Esophagus muscularis mucosa (tissue), 4 donors: ENCODE results near the gene LAGE3. TPM values are rescaled to one million over a fixed set of nuclear protein-coding genes. Genes with fewer than 3 reads are reported as not detected.

ENCODE experiments used
- DNase-seq: peaks from one replicate; pipeline ENCODE4 v3.0.0-alpha.2; 2017; ENCODE audit errors: extremely low spot score
- H3K27ac ChIP-seq, 4 donors: fragments of 200-600 bp; sonication (generic); replicated peaks in 1 of 4; 1 replicate in 3 of 4; 2 replicates in 1 of 4; pipeline ENCODE4 v1.5.1; 2016 to 2019; ENCODE audit warnings: mild to moderate bottlenecking in 1 of 4
- H3K27me3 ChIP-seq, 4 donors: fragments of 200-600 bp; sonication (generic); one replicate each; pipeline versions ENCODE4 v1.5.1 to v1.6.0; 2016 to 2019
- H3K36me3 ChIP-seq, 4 donors: fragments of 200-600 bp; sonication (generic); one replicate each; pipeline ENCODE4 v1.5.1; 2016 to 2019
- H3K4me1 ChIP-seq, 4 donors: fragments of 200-600 bp; sonication (generic); one replicate each; pipeline ENCODE4 v1.5.1; 2016 to 2019
- H3K4me3 ChIP-seq, 4 donors: fragments of 200-600 bp; sonication (generic); 1 replicate in 2 of 4; 2 replicates in 2 of 4; pipeline ENCODE4 v1.5.1; 2016 to 2019; ENCODE audit warnings: mild to moderate bottlenecking in 4 of 4, moderate library complexity in 1 of 4
- H3K9me3 ChIP-seq, 4 donors: fragments of 200-600 bp; sonication (generic); 1 replicate in 3 of 4; 2 replicates in 1 of 4; pipeline ENCODE4 v1.5.1; 2016 to 2019
- EP300 ChIP-seq: sonication (generic); formaldehyde crosslinking; IDR thresholded peaks from one replicate; pipeline ENCODE4 v1.6.1; 2017; ENCODE audit warnings: antibody characterized with exemption
- POLR2A ChIP-seq: fragments of 450-650 bp; IDR thresholded peaks from one replicate; pipeline ENCODE4 v1.6.1; 2017; ENCODE audit warnings: antibody characterized with exemption, moderate library complexity, mild to moderate bottlenecking, low read depth
- POLR2AphosphoS5 ChIP-seq, 2 donors: sonication (generic); formaldehyde crosslinking; IDR thresholded peaks; one replicate each; pipeline ENCODE4 v1.6.1; 2017; ENCODE audit warnings: antibody characterized with exemption in 2 of 2
- WGBS: methylation state at CpG from one replicate; pipeline ENCODE4 v1.1.5; 2018; 5-methylcytosine and 5-hydroxymethylcytosine counted together
- intact Hi-C: fragments of 100-400 bp; cut with DNase I; formaldehyde crosslinking; loops from one replicate; pipeline ENCODE4 v1.15.1; 2023
- small RNA-seq, 3 donors: library from RNA; depleted of rRNA; stranded (forward); fragments of <200 nt; gene quantifications; one replicate each; pipeline ENCODE3, GENCODE V24; 2016
- total RNA-seq, 4 donors: library from RNA; depleted of rRNA; stranded (reverse); fragments of >200 nt; gene quantifications; one replicate each; pipeline versions ENCODE4 v1.1.0 to v1.2.1, GENCODE V29; 2016
- TF ChIP-seq, protein P1 (sequence below), 3 experiments: fragments of 200-600 bp in 2 of 3; fragments of 450-650 bp in 1 of 3; sonication (generic) in 2 of 3; IDR thresholded peaks; one replicate each; pipeline ENCODE4 v1.5.1; 2017 to 2019; ENCODE audit warnings: antibody characterized with exemption in 3 of 3, mild to moderate bottlenecking in 2 of 3, moderate library complexity in 1 of 3

The LAGE3 gene
- total RNA-seq, 4 donors from 2014 or later, result 14.1 to 21.7 (median 16.9) TPM

DNA sequence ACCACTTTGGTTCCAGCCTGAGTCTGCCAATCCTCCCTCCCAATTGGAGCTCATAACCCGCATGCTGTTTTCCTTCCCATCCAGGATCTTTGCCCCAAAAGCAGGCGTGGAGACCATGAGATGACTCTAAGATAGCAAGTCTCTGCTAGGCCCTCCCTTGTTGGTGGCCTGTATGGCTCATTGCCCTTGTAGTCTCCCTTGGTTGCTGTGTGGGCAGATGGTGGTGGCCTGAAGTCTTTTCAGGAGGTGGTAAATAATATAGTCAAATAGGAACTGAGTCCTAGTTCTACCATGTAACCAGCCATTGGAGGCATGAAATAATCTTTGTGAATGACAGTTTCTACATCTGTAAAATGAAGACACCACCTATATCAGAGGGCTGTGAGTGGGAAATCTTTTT, 49.4 kb downstream of the LAGE3 start:
- no peak for TF ChIP-seq POLR2A
- no peak for TF ChIP-seq EP300
- no peak for TF ChIP-seq POLR2AphosphoS5 (IDR thresholded peaks at IDR 0.05)
- TF ChIP-seq, protein P1, sequence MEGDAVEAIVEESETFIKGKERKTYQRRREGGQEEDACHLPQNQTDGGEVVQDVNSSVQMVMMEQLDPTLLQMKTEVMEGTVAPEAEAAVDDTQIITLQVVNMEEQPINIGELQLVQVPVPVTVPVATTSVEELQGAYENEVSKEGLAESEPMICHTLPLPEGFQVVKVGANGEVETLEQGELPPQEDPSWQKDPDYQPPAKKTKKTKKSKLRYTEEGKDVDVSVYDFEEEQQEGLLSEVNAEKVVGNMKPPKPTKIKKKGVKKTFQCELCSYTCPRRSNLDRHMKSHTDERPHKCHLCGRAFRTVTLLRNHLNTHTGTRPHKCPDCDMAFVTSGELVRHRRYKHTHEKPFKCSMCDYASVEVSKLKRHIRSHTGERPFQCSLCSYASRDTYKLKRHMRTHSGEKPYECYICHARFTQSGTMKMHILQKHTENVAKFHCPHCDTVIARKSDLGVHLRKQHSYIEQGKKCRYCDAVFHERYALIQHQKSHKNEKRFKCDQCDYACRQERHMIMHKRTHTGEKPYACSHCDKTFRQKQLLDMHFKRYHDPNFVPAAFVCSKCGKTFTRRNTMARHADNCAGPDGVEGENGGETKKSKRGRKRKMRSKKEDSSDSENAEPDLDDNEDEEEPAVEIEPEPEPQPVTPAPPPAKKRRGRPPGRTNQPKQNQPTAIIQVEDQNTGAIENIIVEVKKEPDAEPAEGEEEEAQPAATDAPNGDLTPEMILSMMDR (IDR thresholded peaks at IDR 0.05), result no peak
- intact Hi-C loops, result no loop called here
- H3K36me3 ChIP-seq, result peaks cover 0 to 35% (median 29%) of the 10 kb centered on the region in 4 donors
- H3K27ac ChIP-seq, result no peak overlapping the region
- DNase-seq, result no peak
- no peaks in the 10 kb centered on the region for H3K9me3 ChIP-seq
- WGBS, result 68% methylated on average over 2 of the region's 2 CpGs
- peak overlapping the region; percentile 69 to 84 (median 75) for H3K4me3 ChIP-seq
- H3K27me3 ChIP-seq, result no peaks in the 10 kb centered on the region
- H3K4me1 ChIP-seq, result peaks cover 5 to 34% (median 33%) of the 10 kb centered on the region in 4 donors

DNA sequence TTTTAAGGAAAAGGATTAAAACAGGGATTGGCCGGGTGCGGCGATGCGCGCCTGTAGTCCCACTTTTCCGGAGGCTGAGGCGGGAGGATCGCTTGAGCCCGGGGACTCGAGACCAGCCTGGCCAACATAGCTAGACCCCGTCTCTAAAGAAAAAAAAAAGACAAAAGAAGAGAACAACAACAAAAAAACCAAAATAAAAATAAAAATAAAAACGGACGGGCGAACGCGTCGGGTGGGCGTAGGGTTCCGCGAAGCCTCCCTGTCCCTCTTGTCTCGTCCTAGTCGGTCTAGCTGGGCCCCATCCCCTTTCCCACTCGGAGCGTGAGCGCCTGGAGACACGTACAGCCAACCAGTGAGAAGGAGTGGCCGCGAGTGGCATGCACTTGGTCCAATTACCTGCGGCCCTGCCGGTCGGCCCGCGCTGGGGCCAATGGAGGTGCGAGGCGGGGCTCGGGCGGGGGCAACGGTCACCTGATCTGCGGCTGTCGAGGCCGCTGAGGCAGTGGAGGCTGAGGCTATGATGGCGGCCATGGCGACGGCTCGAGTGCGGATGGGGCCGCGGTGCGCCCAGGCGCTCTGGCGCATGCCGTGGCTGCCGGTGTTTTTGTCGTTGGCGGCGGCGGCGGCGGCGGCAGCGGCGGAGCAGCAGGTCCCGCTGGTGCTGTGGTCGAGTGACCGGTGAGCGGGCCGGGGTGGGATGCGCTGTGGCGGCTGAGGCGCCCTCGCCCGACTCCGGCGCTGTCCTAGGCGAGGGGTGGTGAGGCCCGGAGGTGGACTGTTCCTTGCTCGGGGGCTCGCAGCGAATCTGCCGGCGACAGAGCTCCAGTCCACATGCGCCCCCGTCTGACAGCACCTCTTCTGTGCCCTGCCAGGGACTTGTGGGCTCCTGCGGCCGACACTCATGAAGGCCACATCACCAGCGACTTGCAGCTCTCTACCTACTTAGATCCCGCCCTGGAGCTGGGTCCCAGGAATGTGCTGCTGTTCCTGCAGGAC, 50.6 kb downstream of the LAGE3 start, which contains the start of gene ATP6AP1:
Gene ATP6AP1 (plus strand): TSS at position 502 of the 996 bp plus-strand sequence. CDS start 16 bp downstream, at position 518.
- intact Hi-C loops, result no loop called here
- H3K4me1 ChIP-seq, result peaks cover 5 to 34% (median 33%) of the 10 kb centered on the region in 4 donors
- H3K27ac ChIP-seq, result peak within 1 kb of the TSS; percentile 81 to 85 (median 84)
- H3K36me3 ChIP-seq, result peaks cover 0 to 23% (median 18%) of the 10 kb centered on the region in 4 donors
- WGBS, result 58% methylated on average over 79 of the region's 87 CpGs
- peak; percentile 76 to 86 for TF ChIP-seq POLR2AphosphoS5 (IDR thresholded peaks at IDR 0.05)
- TF ChIP-seq, protein P1 (IDR thresholded peaks at IDR 0.05), result no peak
- TF ChIP-seq POLR2A, result peak; percentile 29
- no peak for TF ChIP-seq EP300
- H3K27me3 ChIP-seq, result no peaks in the 10 kb centered on the region
- DNase-seq, result peak; percentile 96
- H3K9me3 ChIP-seq, result no peaks in the 10 kb centered on the region
- H3K4me3 ChIP-seq, result peak within 1 kb of the TSS; percentile 69 to 84 (median 75)

Small RNA genes lying within 50 kb of the gene (small RNA-seq; reads per million reads assigned to genes)
- gene MIR6858, result 0 to 2.0 (median 0.17) reads per million in 3 donors
- gene RN7SL697P, result 0 reads per million in 3 donors

Other genes with a start within 250 kb of the LAGE3 start
- not detected for gene OPN1MW3, start 221.7 kb downstream of the LAGE3 start, total RNA-seq
- gene TEX28, start 184.2 kb downstream of the LAGE3 start, total RNA-seq, result not detected
- gene TKTL1, start 183.5 kb downstream of the LAGE3 start, total RNA-seq, result not detected
- gene FLNA, start 104.6 kb downstream of the LAGE3 start, total RNA-seq, result over 10,000 TPM in 3 of 4 donors, 1,000 to 10,000 TPM in 1; 8,941 to 16,544 (median 12,362) TPM
- 10 to 100 TPM; 37.0 to 64.7 (median 57.7) TPM for gene EMD, start 100.0 kb downstream of the LAGE3 start, total RNA-seq
- 1,000 to 10,000 TPM; 2,150 to 7,554 (median 4,519) TPM for gene RPL10, start 80.9 kb downstream of the LAGE3 start, total RNA-seq
- gene DNASE1L1, start 70.0 kb downstream of the LAGE3 start, total RNA-seq, result 10 to 100 TPM; 19.9 to 24.3 (median 22.6) TPM
- 10 to 100 TPM; 18.6 to 43.6 (median 32.5) TPM for gene TAFAZZIN, start 67.7 kb downstream of the LAGE3 start, total RNA-seq
- gene ATP6AP1, start 50.6 kb downstream of the LAGE3 start, total RNA-seq, result 10 to 100 TPM; 27.4 to 67.2 (median 34.7) TPM
- 100 to 1,000 TPM; 105 to 148 (median 128) TPM for gene GDI1, start 42.1 kb downstream of the LAGE3 start, total RNA-seq
- gene FAM50A, start 35.1 kb downstream of the LAGE3 start, total RNA-seq, result 10 to 100 TPM; 47.7 to 63.5 (median 56.7) TPM
- gene PLXNA3, start 21.0 kb downstream of the LAGE3 start, total RNA-seq, result 10 to 100 TPM in 1 of 4 donors, 1 to 10 TPM in 3; 2.2 to 17.9 (median 4.3) TPM
- 10 to 100 TPM; 41.7 to 75.8 (median 57.9) TPM for gene UBL4A, start 7.3 kb upstream of the LAGE3 start, total RNA-seq
- 10 to 100 TPM; 24.5 to 44.9 (median 38.1) TPM for gene SLC10A3, start 11.3 kb upstream of the LAGE3 start, total RNA-seq
- gene FAM3A, start 37.0 kb upstream of the LAGE3 start, total RNA-seq, result 10 to 100 TPM; 34.9 to 49.4 (median 40.4) TPM
- 10 to 100 TPM; 22.0 to 43.8 (median 27.3) TPM for gene G6PD, start 67.6 kb upstream of the LAGE3 start, total RNA-seq
- gene IKBKG, start 68.3 kb upstream of the LAGE3 start, total RNA-seq, result 10 to 100 TPM; 12.0 to 18.3 (median 17.3) TPM
- not detected for gene CTAG1A, start 105.9 kb upstream of the LAGE3 start, total RNA-seq
- not detected for gene CTAG1B, start 140.0 kb upstream of the LAGE3 start, total RNA-seq
- gene CTAG2, start 174.3 kb upstream of the LAGE3 start, total RNA-seq, result not detected